ENCODE results near the gene PLEKHG5.

DNA sequence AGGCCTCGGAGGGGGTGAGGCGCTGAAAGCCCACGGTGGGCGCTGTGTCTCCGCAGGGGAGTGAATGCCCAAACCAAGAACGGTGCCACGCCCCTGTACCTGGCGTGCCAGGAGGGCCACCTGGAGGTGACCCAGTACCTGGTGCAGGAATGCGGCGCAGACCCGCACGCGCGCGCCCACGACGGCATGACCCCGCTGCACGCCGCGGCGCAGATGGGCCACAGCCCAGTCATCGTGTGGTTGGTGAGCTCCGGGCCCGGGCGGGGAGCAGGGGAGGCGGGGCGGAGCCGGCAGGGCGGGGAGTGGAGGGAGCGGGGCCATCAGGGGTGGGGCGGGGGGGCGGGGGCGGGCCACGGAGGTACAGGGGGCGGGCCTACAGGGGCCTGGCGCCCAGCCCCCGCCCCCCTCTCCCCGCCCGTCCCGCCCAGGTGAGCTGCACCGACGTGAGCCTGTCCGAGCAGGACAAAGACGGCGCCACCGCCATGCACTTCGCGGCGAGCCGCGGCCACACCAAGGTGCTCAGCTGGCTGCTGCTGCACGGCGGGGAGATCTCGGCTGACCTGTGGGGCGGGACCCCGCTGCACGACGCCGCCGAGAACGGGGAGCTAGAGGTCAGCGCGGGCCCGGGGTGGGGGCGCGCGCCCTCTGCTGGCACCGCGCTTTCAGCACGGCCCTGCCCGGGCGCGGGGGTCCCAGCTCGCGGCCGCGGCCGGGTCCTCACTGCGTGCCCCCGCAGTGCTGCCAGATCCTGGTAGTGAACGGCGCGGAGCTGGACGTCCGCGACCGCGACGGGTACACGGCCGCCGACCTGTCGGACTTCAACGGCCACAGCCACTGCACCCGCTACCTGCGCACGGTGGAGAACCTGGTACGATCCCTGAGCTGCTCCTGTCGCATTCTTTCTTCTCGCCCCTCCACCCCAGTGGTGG is 51.0 kb downstream of the PLEKHG5 start:
- TF ChIP-seq, protein P1, sequence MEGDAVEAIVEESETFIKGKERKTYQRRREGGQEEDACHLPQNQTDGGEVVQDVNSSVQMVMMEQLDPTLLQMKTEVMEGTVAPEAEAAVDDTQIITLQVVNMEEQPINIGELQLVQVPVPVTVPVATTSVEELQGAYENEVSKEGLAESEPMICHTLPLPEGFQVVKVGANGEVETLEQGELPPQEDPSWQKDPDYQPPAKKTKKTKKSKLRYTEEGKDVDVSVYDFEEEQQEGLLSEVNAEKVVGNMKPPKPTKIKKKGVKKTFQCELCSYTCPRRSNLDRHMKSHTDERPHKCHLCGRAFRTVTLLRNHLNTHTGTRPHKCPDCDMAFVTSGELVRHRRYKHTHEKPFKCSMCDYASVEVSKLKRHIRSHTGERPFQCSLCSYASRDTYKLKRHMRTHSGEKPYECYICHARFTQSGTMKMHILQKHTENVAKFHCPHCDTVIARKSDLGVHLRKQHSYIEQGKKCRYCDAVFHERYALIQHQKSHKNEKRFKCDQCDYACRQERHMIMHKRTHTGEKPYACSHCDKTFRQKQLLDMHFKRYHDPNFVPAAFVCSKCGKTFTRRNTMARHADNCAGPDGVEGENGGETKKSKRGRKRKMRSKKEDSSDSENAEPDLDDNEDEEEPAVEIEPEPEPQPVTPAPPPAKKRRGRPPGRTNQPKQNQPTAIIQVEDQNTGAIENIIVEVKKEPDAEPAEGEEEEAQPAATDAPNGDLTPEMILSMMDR (IDR thresholded peaks at IDR 0.05): no peak
- TF ChIP-seq EP300 (IDR thresholded peaks at IDR 0.05) (no peak), POLR2A (IDR thresholded peaks at IDR 0.05) (no peak)
